Measurements from ENCODE around the gene BRMS1L.

GRCh38 chr14:35890308-35890707 is 64.2 kb downstream of the BRMS1L start:
- TF ChIP-seq, protein P1, sequence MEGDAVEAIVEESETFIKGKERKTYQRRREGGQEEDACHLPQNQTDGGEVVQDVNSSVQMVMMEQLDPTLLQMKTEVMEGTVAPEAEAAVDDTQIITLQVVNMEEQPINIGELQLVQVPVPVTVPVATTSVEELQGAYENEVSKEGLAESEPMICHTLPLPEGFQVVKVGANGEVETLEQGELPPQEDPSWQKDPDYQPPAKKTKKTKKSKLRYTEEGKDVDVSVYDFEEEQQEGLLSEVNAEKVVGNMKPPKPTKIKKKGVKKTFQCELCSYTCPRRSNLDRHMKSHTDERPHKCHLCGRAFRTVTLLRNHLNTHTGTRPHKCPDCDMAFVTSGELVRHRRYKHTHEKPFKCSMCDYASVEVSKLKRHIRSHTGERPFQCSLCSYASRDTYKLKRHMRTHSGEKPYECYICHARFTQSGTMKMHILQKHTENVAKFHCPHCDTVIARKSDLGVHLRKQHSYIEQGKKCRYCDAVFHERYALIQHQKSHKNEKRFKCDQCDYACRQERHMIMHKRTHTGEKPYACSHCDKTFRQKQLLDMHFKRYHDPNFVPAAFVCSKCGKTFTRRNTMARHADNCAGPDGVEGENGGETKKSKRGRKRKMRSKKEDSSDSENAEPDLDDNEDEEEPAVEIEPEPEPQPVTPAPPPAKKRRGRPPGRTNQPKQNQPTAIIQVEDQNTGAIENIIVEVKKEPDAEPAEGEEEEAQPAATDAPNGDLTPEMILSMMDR (IDR thresholded peaks at IDR 0.05): no peak
- no peak for TF ChIP-seq EZH2phosphoT487 (IDR thresholded peaks at IDR 0.05)

Measured in neural progenitor cell (in vitro differentiated cells).